ENCODE data around the gene KRT7.
A peak's percentile ranks its signal among the peaks of the same experiment; 100 is the strongest.

KRT7 gene

GRCh38 chr12:52200086-52200780 lies 32.8 kb upstream of the KRT7 start:
- no peak for DNase-seq

- no peak for DNase-seq
These were observed 32.1 kb upstream of the KRT7 start for GRCh38 chr12:52200781-52201450.

- no peak for DNase-seq
These were observed 31.6 kb upstream of the KRT7 start for GRCh38 chr12:52201451-52201839.

- peak; percentile 36 for DNase-seq
These were observed 30.5 kb upstream of the KRT7 start for GRCh38 chr12:52202361-52203078.

DNA sequence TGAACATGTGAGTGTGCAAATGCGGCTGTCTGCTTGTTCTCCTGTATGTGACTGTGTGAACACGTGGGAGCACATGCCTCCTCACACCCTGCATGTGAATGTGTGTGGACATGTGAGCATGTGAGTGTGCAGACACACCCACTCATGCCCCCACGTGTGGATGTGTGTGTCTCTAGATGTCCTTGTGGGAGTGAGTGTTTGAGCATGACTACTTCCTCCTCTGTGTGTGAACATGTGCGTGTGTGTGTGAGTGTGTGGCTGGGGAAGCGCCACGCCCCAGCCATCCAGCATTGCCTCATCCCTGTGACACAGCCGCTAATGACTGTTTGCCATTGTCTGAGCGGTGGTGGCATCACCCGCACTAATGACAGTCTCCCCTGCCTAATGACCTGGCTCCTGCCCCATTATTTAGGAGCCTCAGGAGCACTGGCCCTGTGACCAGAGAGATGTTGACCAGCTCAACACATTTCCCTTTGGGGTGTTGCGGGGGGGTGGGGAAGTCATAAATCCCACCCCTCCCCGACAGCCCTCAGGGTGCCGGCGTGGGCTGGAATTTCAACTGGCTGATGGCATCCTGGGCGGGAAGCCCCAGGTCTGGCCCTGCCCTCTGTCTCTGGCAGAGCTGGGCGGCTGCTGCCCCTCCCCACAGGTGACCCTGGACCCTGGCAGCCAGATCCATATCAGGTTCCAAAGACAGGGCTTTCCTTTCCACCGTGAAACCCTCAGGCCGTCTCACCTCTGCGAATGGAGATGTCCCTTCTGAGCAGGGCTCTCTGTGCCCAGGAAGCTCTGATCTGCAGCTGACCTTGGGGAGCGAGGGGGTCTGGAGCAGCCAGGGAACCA lies 29.7 kb upstream of the KRT7 start:
- peak; percentile 87 for DNase-seq

GRCh38 chr12:52204095-52204930 lies 28.7 kb upstream of the KRT7 start:
- no peak for DNase-seq

GRCh38 chr12:52204931-52205505 lies 28.0 kb upstream of the KRT7 start:
- no peak for DNase-seq

DNA sequence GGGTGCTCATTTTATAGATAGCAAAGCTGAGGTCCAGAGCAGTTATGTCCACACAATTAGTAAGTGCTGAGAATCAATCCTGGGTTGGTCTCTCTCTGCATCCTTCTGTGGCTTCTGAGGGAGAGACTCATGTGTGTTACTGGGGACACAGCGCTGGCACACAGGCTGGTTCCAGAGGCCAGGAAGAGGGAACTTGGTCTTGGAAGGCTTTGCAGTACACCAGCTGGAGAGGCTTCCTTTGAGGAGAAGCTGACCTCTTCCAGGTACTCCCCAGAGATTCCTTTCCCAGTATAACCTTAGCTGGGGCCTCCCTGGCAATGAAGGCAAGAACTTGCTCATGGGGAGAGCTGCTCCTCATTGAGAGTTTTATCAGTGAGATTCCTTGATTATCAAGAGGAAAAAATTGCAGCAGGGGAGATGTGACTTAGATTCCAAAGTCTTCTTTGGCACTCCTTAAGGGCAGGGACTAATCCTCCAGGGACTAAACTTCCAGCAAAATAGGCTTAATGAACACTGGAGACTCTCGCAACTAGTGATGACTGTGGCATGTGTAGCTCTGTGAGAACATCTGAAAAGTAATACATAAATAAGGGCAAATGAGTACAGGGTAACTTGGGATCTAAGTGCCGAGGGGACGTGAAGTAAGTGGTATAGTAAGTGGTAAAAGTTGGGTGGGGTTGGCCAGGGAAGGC lies 27.3 kb upstream of the KRT7 start:
- no peak for DNase-seq

GRCh38 chr12:52206304-52207040 lies 26.6 kb upstream of the KRT7 start:
- no peak for DNase-seq

DNA sequence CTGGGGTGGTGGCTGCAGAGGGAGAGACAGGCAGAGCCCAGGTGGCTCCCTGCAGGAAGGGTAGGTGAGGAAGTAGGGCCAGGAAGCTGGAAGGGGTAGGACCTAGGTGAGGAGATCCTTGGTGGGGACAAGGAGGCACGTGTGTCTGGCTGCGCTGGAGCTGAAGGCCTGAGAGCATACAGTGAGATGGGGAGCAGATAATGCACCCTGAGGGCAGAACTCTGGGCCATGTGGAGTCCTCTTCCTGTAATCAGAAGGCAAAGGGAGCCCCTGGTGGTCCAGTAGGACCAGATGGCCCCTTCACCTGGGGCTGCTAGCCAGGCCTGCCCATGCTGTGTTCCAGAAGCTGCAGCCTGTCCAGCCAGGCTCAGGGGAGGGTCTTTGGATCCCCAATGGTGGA lies 25.9 kb upstream of the KRT7 start:
- DNase-seq = no peak

DNA sequence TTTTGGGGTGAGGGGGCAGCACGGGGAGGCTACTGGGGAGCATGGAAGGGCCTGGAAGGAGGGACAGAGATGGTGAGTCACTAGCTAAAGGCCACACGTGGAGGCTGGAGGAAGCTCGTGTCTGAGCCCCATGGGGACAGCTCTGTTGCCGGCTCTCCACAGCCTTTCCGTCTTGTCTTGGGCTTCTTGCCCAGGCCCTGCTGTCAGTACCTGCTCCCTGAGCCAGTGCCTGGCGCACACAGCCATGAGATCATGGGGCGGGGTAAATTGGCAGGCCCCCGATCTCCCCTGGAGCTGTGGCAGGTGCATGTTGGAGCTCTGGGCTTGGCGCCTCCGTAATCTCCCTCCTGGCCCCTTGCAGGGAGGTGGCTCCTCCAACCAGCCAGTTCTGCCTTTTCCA lies 25.1 kb upstream of the KRT7 start:
- peak; percentile 5 for DNase-seq

- DNase-seq = no peak
These were observed 24.4 kb upstream of the KRT7 start for GRCh38 chr12:52208424-52209165.

GRCh38 chr12:52209321-52209720 lies 23.7 kb upstream of the KRT7 start:
- no peak for DNase-seq

GRCh38 chr12:52210186-52210924 lies 22.7 kb upstream of the KRT7 start:
- DNase-seq = no peak

GRCh38 chr12:52210925-52211650 lies 22.0 kb upstream of the KRT7 start:
- DNase-seq = no peak

- DNase-seq = no peak
These were observed 21.1 kb upstream of the KRT7 start for GRCh38 chr12:52211716-52212585.

Data from GF-D8 (cell line).